Liver (tissue), 3 donors: ENCODE results near the gene NXPE3.

Source experiments
- FOXA1 ChIP-seq: IDR thresholded peaks from 2 replicates; pipeline ENCODE4 v1.6.1; 2016; ENCODE audit warnings: antibody characterized with exemption
- GABPA ChIP-seq, 2 donors: IDR thresholded peaks in 1 of 2; conservative IDR thresholded peaks in 1 of 2; 2 replicates each; pipeline ENCODE4 v1.6.1; 2016; ENCODE audit warnings: antibody characterized with exemption in 2 of 2, mild to moderate bottlenecking in 1 of 2, moderate library complexity in 1 of 2
- JUND ChIP-seq, 2 donors: IDR thresholded peaks; 2 replicates each; pipeline ENCODE4 v1.6.1; 2016; ENCODE audit warnings: antibody characterized with exemption in 2 of 2
- MAX ChIP-seq: IDR thresholded peaks from 2 replicates; pipeline ENCODE4 v1.6.1; 2016; ENCODE audit warnings: antibody characterized with exemption
- REST ChIP-seq: IDR thresholded peaks from 2 replicates; pipeline ENCODE4 v1.6.1; 2016; ENCODE audit warnings: antibody characterized with exemption, mild to moderate bottlenecking
- YY1 ChIP-seq: IDR thresholded peaks from 2 replicates; pipeline ENCODE4 v1.6.1; 2016; ENCODE audit warnings: antibody characterized with exemption, mild to moderate bottlenecking
- TF ChIP-seq, protein P1 (sequence below): fragments of 150-350 bp; IDR thresholded peaks from 2 replicates; pipeline ENCODE4 v1.5.1; 2017; ENCODE audit warnings: improper control_type of control experiment, low read depth, low read length; ENCODE audit not compliant: missing input control
- donor health status: healthy.
- donor health status: healthy.

DNA sequence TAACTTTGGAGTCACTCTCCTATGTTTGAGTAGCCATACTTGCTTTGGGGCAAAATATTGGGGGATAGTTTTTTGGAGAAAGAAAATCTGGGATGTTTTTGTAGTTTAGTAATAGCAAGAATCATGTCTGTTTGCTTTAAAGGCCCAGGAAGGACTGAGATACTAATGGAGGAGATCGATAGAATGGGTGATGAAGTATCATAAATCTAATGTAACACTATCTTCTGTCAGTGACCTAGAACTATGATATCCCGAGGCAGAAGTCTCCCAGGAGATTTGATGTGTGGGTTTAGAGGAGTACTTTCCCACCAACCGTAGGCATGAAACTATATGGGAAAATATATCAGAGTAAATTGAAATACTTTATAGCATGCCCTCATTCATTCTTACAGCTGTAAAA lies 49.3 kb downstream of the NXPE3 start:
- TF ChIP-seq, protein P1, sequence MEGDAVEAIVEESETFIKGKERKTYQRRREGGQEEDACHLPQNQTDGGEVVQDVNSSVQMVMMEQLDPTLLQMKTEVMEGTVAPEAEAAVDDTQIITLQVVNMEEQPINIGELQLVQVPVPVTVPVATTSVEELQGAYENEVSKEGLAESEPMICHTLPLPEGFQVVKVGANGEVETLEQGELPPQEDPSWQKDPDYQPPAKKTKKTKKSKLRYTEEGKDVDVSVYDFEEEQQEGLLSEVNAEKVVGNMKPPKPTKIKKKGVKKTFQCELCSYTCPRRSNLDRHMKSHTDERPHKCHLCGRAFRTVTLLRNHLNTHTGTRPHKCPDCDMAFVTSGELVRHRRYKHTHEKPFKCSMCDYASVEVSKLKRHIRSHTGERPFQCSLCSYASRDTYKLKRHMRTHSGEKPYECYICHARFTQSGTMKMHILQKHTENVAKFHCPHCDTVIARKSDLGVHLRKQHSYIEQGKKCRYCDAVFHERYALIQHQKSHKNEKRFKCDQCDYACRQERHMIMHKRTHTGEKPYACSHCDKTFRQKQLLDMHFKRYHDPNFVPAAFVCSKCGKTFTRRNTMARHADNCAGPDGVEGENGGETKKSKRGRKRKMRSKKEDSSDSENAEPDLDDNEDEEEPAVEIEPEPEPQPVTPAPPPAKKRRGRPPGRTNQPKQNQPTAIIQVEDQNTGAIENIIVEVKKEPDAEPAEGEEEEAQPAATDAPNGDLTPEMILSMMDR, result no peak
- TF ChIP-seq JUND (IDR thresholded peaks at IDR 0.05) (no peak), MAX (no peak), GABPA (IDR thresholded peaks at IDR 0.05 in 1 of 2, conservative IDR thresholded peaks at IDR 0.05 in 1 of 2) (no peak), YY1 (no peak), REST (no peak), FOXA1 (no peak)
